HG03432 (cell line): Measurements from ENCODE around the gene HVCN1.
"Not testable (repeated sequence)": the region's sequence is repeated elsewhere in the genome, so short reads cannot be mapped to it uniquely, and the experiment has no call there.

ENCODE experiments used
- ATAC-seq: cut with Tn5 transposase; IDR thresholded peaks from one replicate; pipeline ENCODE4 v1.9.1; 2021; ENCODE audit warnings: mild to moderate bottlenecking, moderate library complexity; ENCODE audit not compliant: unreplicated experiment

The HVCN1 gene

GRCh38 chr12:110688446-110689280 is at the start of gene HVCN1:
Gene HVCN1 (minus strand): TSS chr12:110689115. CDS start chr12:110683245, 5,870 bp downstream.
- peak; percentile 43 for ATAC-seq

DNA sequence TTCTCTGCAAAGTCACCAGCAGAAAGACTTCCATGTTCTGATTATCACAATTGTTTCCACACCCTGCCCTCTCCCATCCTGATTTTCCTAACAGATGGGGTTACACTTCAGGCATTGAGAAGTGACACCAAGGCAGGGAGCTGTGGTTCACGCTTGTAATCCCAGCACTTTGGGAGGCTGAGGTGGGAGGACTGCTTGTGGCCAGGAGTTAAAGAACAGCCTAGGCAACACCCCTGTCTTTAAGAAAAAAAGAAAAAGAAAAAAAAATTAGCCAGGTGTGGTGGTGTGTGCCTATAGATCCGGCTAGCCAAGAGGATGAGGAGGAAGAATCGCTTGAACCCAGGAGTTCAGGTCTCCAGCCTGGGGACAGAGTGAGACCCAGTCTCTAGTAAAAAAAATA is 48.6 kb upstream of the HVCN1 start:
- no peak for ATAC-seq

- ATAC-seq, result not testable (repeated sequence)
Measured at GRCh38 chr12:110737016-110737415, 48.1 kb upstream of the HVCN1 start.

DNA sequence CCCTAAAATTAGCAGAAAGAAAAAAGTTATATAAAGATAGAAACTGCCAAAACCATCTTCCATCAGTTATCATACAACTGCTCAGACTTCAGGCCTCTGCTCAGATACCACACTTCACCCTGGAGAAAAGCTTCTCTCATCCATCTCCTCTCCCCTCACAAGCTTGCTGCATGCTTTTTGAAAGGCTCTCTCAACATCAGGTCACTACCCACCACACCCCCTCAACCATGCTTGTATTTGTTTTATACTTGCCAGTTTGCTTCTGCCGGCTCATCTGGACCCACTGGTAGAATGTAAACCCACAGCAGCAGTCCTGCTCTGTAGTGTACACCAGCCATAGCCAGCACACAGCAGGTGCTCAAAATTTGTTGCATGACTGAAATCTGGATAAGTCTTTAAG is 45.0 kb upstream of the HVCN1 start:
- ATAC-seq, result no peak

DNA sequence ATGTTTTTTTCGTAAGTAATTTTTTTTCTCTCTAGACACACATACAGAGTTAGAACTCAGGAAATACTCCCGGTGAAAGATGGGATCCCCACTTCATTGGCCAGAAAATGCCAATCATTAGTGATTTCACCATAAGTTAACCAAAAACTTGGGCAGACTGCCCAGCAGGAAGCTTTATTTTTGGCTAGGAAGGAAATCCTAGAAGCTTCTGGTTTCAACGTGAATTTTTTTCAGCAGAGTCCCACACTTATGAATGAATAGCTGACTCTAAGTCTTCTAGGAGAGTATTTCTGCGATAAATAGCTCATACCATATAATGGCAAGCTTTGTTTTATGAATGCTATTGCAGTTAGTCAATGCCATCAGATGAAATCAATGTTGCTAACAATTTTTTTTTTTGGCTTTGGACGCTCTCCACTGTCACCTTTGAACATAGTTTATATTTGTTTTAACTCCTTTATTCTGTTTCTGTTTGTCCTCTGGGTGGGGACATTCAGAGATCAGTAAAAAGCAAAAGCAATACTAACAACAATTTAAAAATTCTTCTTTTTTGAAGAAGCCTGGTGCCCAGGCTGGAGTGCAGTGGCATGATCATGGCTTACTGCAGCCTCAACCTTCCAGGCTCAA is 44.3 kb upstream of the HVCN1 start:
- no peak for ATAC-seq

DNA sequence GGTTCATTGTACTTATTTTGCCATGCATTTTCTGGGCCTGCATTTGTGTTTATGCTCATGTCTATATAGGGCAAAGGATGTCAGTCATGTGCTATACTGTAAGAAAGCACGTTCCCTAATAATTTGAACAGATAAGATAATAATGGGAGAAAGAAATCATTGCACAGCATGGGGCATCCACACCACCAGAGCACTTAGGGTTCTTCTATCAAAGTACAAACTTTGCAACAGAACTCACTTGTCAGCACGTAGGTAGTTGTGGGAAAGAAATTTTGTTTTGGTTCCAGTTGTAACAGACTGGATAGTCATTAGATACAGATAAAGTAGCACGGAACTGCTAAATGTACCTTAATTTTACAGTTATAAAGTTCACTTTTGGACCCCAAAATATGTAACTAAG is 43.7 kb upstream of the HVCN1 start:
- no peak for ATAC-seq

DNA sequence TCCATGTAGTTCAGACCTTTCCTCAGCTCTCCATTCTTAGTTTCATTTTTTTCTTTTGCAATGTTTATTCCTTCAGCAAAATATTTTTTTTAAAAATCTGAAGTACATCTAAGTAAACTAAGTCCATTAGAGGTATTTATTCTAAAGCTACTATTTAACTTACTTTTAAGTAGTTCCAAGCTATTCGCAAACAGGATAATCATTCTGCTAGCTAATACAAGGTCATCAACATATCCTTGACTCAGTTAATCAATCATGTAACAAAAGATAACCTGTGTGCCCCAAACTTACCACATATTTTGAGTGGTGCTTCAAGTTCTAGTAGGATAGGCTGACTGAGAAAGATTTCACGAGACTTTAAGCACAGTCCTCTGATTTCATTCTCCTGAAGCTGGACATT is 42.6 kb upstream of the HVCN1 start:
- no peak for ATAC-seq

- ATAC-seq, result no peak
Measured at GRCh38 chr12:110728628-110729027, 39.7 kb upstream of the HVCN1 start.

DNA sequence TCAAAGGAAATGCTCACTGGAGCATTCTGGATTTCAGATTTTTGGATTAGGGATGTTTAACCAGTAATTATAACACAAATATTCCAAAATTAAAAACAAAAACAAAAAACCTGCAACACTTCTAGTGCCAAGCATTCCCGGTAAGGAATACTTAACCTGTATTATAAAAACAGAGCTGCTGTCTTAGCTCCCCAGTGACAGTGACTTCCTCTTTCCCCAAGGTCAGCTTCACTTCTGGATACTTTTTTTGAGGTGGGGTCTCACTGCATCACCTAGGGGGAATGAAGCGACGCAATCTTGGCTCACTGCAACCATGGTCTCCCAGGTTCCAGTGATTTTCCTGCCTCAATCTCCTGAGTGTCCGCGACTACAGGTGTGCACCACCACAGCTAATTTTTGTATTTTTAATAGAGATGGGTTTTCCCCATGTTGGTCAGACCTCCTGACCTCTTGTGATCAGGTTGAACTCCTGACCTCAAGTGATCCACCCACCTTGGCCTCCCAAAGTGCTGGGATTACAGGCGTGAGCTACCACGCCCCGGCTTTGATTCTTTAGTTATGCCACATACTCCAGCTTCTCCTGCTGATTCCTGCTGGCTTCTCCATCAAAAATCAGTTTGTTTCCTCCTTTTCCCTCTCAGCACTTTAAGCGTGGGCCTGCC is 37.9 kb upstream of the HVCN1 start:
- ATAC-seq, result no peak

- no peak for ATAC-seq
Measured at GRCh38 chr12:110726028-110726427, 37.1 kb upstream of the HVCN1 start.

DNA sequence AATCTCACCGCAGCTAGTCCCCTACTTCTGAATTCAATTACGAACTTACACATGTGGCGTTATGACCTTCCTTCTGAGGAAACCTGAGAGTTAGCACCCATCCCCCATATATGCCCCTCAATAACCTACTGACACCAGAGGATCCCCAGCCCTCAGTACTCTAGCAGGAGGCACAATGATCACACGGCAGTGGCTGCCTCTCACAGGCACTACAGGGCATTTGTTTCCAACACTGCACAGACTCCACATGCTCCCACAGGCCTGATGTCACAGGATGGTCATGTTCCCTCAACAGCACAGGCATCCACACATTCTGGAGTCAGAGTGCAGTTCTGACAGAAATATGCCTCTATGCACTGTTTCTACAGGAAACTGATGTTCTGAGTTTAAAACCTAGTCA is 36.4 kb upstream of the HVCN1 start:
- ATAC-seq, result no peak

DNA sequence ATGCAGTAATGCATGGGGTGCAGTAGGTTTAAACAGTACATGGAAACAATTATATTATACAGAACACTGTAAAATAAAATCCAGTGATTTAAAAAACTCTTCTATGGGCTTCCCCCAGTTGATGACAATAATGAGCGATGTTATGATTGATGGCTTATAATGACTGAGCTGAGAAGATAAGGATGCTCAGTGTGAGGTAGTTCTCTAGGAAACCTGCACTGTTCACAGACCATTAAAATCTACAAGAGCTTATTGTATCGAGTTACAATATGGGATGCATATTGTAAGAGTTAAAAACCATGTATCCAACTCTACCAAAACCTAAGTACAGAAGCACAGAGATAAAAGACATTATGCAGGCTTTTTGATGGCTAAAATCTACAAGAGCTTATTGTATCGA is 34.0 kb upstream of the HVCN1 start:
- not testable (repeated sequence) for ATAC-seq

GRCh38 chr12:110721570-110721969 is 32.7 kb upstream of the HVCN1 start:
- ATAC-seq, result no peak

- ATAC-seq, result no peak
Measured at GRCh38 chr12:110720516-110720915, 31.6 kb upstream of the HVCN1 start.

- no peak for ATAC-seq
Measured at GRCh38 chr12:110718222-110718908, 29.4 kb upstream of the HVCN1 start.

GRCh38 chr12:110717037-110717436 is 28.1 kb upstream of the HVCN1 start:
- no peak for ATAC-seq

DNA sequence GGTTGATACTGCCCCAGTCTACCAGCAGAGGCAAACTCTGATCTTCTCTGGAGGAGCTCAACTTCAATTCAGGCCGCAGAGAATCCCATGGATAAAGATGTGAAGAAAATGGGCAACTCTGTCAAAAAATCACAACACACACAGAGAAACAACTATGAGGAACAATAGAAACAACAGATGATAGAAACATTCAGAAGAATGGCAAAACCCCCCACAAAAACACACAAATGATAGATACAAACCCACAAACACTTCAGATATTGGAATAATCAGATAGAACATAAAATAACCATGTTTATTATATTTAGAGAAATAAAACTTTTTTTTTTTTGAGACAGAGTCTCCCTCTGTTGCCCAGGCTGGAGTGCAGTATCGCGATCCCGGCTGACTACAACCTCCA is 20.0 kb upstream of the HVCN1 start:
- no peak for ATAC-seq

- no peak for ATAC-seq
Measured at GRCh38 chr12:110705309-110705708, 16.4 kb upstream of the HVCN1 start.

DNA sequence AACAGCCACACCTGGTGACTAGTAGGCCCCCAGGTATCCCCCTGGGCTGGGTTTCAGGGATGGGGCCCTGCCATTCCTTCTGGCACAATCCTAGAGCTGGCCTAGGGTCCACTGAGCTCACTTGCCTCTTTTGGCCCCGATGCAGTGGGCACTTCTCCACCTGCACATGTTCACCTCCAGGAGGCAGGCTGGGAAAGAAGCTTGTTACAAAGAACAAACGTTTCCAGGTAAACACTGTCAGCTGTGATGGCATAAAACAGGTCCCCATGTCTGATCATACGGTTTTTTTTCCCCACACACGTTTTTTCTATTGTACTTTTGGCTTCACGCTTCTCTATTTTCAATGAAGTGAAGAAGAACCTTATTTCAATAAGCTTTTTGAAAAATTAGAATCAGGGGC is 15.8 kb upstream of the HVCN1 start:
- no peak for ATAC-seq

DNA sequence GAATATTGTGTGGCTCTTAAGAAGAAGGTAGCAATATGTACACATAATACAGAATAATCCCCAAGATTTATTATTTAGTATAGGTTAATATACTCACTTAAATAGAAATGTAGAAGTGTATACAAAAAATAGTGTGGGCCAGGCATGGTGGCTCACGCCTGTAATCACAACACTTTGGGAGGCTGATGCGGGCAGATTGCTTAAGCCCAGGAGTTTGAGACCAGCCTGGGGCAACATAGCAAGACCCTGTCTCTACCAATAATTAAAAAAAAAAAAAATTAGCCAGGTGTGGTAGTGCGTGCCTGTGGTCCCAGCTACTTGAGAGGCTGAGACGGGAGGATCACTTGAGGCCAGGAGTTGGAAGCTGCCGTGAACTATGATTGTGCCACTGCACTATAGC is 15.3 kb upstream of the HVCN1 start:
- ATAC-seq, result no peak

DNA sequence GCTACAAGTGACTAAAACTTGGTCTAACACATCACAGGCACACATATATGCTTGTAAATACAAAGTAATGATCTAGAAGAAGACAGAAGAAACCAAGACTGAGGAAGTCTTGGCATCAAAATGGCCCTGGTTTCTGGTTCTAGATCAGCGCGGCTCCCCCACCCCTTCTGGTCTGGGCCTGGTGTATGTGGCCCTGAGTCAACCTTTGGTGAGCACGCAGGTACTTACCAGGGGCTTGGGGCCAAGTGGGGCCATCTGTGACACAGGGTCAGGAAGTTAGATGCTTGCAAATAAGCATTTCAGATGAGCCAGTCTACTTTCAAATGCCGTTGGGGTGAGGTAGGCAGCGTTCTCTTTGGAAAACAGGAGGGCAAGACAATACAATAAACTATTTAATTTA is 13.2 kb upstream of the HVCN1 start:
- no peak for ATAC-seq
